RWPE2 (cell line): ENCODE data around the gene MCHR2.

Experiments used
- ATAC-seq: fragments of 200-7000 bp; cut with Tn5 transposase; 3 replicates; pipeline ENCODE4 v1.9.1; 2021; ENCODE audit warnings: low read depth
- DNase-seq: peaks from one replicate; pipeline ENCODE4 v3.0.0-alpha.2; 2020; ENCODE audit warnings: low spot score
- H3K27ac ChIP-seq: fragments of 450-650 bp; 2 replicates; pipeline ENCODE4 v1.5.1; 2017; ENCODE audit warnings: mild to moderate bottlenecking; ENCODE audit not compliant: poor library complexity, severe bottlenecking
- H3K27me3 ChIP-seq: fragments of 250-450 bp; sonication (Bioruptor Pico); 2 replicates; pipeline ENCODE4 v1.5.1; 2021; ENCODE audit warnings: mild to moderate bottlenecking, moderate library complexity; ENCODE audit not compliant: insufficient read depth, poor library complexity, severe bottlenecking
- H3K36me3 ChIP-seq: fragments of 250-450 bp; sonication (Bioruptor Pico); 2 replicates; pipeline ENCODE4 v1.5.1; 2020; ENCODE audit warnings: low read depth, mild to moderate bottlenecking, moderate library complexity
- H3K4me1 ChIP-seq: fragments of 250-450 bp; sonication (Bioruptor Pico); 2 replicates; pipeline ENCODE4 v1.5.1; 2021; ENCODE audit warnings: mild to moderate bottlenecking, moderate library complexity; ENCODE audit not compliant: insufficient read depth, poor library complexity, severe bottlenecking
- H3K4me3 ChIP-seq: fragments of 250-450 bp; sonication (Bioruptor Pico); 2 replicates; pipeline ENCODE4 v1.5.1; 2021; ENCODE audit warnings: mild to moderate bottlenecking, moderate library complexity; ENCODE audit not compliant: severe bottlenecking
- H3K9me3 ChIP-seq: fragments of 250-450 bp; sonication (Bioruptor Pico); 2 replicates; pipeline ENCODE4 v1.5.1; 2021; ENCODE audit warnings: mild to moderate bottlenecking, moderate library complexity; ENCODE audit not compliant: severe bottlenecking
- CTCF ChIP-seq: fragments of 450-650 bp; IDR thresholded peaks from one replicate; pipeline ENCODE4 v1.5.1; 2017; ENCODE audit warnings: mild to moderate bottlenecking, moderate library complexity; ENCODE audit not compliant: poor library complexity, severe bottlenecking

The MCHR2 gene

GRCh38 chr6:99951016-99951805 is 42.8 kb downstream of the MCHR2 start:
- TF ChIP-seq CTCF, result no peak
- no peak overlapping the region for H3K27ac ChIP-seq
- DNase-seq, result no peak
- no peak overlapping the region for H3K4me3 ChIP-seq
- H3K9me3 ChIP-seq, result no peaks in the 10 kb centered on the region
- no peaks in the 10 kb centered on the region for H3K4me1 ChIP-seq
- ATAC-seq, result no peak
- H3K36me3 ChIP-seq, result no peaks in the 10 kb centered on the region
- H3K27me3 ChIP-seq, result no peaks in the 10 kb centered on the region

DNA sequence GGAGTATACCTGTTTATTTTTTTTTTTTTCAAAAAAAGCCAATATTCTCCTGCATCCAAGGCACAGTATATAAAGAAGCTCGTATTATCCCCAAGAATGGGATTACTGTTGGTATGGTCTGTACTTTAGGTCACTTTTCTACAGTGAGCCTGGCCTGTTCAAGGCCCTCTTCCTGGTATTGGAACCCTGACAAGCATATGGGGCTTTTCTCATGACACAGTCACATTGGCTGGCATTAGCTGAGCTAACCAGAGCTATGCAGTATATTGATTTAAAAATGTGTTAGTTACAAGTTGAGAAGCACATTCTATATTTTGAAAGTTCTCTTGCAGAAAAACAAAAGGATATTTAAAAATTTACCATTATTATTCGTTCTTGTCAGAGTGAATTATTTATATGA is 48.0 kb downstream of the MCHR2 start:
- Histone ChIP-seq H3K4me1 (no peaks in the 10 kb centered on the region), H3K9me3 (no peaks in the 10 kb centered on the region), H3K4me3 (no peak overlapping the region), H3K36me3 (no peaks in the 10 kb centered on the region), H3K27ac (no peak overlapping the region), H3K27me3 (no peaks in the 10 kb centered on the region)
- TF ChIP-seq CTCF, result no peak
- no peak for DNase-seq
- ATAC-seq, result no peak

DNA sequence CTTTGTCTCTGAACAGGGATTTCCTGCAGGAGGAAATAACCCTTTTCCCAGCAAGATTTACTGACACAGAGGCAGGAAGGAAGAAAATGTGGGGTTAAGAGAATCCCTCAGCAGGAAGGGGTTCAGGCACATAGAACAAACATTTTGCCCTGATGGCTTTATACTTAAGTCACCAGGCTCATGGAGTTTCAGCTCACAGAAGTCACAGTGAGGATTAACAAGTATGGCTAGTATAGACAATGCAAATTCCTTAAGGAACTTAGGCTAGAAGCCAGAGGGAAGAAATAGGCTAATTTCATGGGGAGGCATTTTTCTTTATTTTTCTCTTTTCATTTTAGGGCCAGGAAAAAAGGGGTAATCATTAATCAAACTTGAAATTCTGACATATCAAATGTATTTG is 50.2 kb downstream of the MCHR2 start:
- H3K9me3 ChIP-seq, result no peaks in the 10 kb centered on the region
- no peak for TF ChIP-seq CTCF
- H3K36me3 ChIP-seq, result no peaks in the 10 kb centered on the region
- DNase-seq (no peak), ATAC-seq (no peak)
- H3K27ac ChIP-seq, result no peak overlapping the region
- no peak overlapping the region for H3K4me3 ChIP-seq
- H3K4me1 ChIP-seq, result no peaks in the 10 kb centered on the region
- H3K27me3 ChIP-seq, result no peaks in the 10 kb centered on the region

- ATAC-seq (no peak), DNase-seq (no peak)
- Histone ChIP-seq H3K4me1 (no peaks in the 10 kb centered on the region), H3K36me3 (no peaks in the 10 kb centered on the region), H3K9me3 (no peaks in the 10 kb centered on the region), H3K27me3 (no peaks in the 10 kb centered on the region), H3K4me3 (no peak overlapping the region), H3K27ac (no peak overlapping the region)
- no peak for TF ChIP-seq CTCF
Observed at GRCh38 chr6:99940582-99940981, 53.4 kb downstream of the MCHR2 start.

DNA sequence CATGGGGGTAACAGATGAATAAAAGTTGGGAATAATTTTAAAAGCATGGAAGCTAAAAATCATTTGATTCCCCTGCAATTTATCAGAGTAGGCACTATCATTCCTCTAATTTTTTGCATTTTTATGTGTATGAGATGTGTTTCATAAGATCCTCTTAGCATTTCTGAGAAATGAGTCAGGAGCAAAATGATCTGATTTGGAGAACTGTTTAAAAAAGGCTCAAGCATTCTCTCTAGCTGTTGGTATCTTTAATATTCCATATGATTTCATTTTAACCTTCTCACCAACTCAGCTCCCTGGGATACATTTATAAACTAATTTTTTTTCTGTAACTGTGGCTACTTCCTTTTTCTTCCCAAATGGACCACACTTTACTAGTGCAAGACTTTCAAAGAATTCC is 60.9 kb downstream of the MCHR2 start:
- Histone ChIP-seq H3K4me3 (no peak overlapping the region), H3K27ac (peak overlapping the region; percentile 65), H3K36me3 (no peaks in the 10 kb centered on the region), H3K4me1 (peaks cover 14% of the 10 kb centered on the region), H3K27me3 (no peaks in the 10 kb centered on the region), H3K9me3 (no peaks in the 10 kb centered on the region)
- ATAC-seq (peak; percentile 94), DNase-seq (no peak)
- TF ChIP-seq CTCF, result no peak
